CD4-positive, alpha-beta T cell treated with Interleukin-15 for 1 hour (primary cell): ENCODE measurements around the gene TIGD3.

Experiments used
- DNase-seq: peaks from one replicate; pipeline ENCODE4 v3.0.0-alpha.2; 2020

Gene TIGD3

DNA sequence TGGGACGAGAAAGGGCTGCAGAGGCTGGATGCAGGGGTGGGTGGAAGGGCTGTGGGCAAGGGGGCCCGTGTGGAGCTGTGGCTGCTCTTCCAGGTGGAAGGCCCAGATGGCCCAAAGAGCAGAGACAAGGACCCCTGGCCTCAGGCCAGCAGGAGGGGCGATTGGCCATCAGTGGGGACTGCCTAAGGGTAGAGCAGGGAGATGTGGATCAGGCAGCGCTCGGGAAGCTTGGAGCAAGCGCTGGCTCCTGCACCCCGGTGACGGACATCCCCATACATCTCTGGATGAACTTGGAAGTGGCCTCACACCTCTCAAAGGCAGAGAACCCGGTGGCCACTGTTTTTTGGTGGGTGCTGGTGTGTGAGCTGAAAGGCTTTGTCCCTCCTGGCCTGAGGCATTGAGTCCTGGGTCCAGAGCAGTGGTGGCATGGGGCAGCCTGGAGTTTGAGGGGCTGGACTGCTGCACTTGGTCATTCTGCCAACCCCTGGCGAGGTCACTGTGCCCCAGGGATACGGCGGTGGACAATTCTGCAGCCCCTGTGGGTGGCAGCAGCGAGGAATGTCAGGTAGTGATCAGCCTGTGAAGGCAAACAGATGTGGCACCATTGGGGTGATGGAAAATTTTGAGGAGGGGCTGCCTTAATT lies 37.8 kb downstream of the TIGD3 start:
- no peak for DNase-seq

DNA sequence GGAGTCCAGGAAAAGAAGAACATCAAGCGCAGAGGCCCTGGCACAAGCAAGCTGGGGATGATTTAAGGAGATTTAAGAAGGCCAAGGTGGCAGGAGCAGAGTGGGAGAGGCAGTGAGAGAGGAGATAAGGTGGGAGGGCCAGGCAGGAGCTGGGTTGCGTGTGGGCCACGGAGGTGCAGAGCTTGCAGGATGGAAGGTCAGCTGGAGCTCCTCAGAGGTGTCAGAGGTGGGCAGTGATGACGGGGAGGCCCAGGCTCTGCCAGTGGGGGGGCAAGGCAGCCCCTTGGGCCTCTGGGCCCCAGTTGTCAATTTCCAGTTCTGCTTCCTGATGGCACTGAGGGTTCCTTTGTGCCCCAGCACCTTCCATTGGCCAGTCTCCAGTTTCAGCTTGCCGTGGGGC lies 38.3 kb downstream of the TIGD3 start:
- DNase-seq: no peak

- DNase-seq: no peak
Measured at GRCh38 chr11:65393513-65394079, 39.0 kb downstream of the TIGD3 start.

- no peak for DNase-seq
Measured at GRCh38 chr11:65394125-65394536, 39.6 kb downstream of the TIGD3 start.

DNA sequence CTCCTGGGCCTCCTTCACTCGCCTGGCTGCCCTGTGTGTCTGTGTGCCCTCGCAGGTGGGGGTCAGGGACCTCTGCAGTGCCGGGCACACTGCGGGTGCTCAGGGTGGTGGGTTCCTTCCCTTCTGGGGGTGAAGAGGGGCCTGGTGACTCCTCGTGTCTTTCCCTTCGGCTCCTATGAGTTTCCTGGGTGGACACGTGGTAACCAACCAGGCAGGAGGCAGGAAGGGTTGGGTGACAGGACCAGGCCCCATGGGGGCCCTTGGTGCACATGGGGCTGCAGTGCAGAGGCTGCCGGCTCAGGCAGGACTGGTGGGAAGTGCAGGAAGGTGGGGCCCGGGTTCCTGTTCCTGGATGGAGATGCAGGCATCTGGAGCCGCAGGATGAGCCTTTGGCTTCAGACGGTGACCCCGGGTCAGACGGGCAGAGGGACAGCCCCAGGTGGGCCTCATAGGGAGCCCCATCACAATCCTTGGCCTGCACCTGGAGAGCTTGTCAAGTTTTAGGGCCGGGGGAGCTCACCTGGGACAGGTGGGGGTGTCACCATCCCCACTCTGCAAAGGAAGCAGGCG lies 41.5 kb downstream of the TIGD3 start:
- no peak for DNase-seq

DNA sequence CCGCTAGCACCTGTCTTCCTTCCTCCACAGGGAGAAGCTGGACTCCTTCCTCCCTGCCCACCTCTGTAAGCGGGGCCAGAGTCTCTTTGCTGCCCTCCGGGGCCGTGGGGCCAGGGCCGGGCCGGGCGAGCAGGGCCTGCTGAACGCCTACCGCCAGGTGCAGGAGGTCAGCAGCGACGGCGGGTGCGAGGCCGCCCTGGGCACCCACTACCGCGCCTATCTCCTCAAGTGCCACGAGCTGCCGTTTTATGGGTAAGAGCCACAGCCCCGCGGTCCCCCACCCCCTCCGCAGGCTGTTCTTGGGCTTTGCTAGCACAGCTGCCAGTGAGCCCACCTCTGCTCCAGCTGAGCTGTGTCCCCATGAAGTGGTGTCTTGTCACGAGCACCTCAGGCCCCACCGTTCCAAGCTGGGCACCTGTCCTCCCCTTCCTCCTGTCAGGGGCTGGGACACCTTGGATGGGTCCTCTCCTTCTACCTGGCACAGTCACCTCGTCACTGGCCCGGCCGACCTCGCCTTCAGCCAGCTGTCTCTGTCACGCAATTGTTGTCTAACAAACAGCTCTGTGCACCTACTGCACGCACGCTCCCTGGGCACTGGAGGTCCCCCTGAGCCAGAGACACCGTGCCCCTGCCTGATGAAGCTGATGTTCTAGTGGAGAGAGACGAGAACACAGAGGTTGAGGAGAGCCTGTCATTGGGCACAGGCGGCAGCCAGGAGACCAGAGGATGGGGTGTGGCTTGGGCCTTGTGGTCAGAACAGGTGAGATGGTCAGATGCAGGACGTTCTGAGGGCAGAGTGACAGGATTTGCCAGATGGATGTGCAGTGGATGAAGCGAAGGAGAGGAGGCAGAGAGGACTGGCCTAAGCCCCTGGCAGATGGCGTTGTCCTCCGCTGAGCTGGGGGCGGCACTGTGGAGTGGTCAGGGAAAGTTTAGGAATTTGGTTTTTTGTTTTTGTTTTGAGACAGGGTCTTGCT lies 42.5 kb downstream of the TIGD3 start:
- DNase-seq: no peak

DNA sequence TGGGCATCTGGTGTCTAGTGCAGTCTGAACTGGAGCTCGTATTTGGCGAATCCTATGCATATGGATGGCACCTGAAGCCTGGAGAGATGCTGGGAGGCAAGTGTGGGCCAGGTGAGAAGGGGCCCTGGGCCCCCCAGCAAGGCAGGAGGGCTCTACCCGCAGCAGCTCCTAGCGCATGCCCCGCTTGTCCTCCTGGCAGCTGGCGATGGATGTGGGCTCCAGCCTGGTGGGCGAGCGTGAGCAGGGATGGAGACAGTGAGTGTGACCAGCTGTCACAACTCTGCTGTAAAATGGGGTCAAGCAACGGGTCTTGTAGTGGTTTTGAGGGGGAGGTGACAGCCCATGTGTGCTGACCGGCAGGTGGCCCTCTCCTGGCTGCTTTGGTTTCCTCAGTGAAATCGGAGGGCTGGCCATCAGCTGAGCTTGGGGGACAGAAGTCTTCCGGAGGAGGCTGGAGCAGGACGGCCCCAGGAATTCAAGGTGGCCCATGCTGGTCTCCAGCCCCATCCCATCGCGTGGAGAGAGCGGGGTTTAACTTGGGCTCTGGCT lies 43.9 kb downstream of the TIGD3 start:
- DNase-seq: no peak

DNA sequence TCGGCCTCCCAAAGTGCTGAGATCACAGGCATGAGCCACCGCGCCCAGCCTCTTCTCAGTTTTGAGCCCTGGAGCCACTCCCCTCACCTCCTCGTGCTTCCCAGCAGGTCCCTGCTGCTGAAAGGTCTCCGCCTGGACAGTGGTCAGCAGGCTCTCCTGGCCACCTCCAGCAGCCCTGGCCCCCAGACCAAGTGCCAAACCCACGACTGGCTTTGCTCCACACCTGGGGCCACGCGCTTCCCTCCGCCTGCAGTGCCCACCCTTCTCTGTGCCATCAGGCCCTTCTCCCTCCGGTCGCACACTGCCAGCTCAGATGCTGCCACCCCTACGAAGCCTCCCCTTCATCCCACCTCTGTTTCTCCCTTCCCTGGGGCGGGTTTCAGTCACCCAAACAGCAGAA lies 44.7 kb downstream of the TIGD3 start:
- DNase-seq: no peak

GRCh38 chr11:65399845-65400244 lies 45.3 kb downstream of the TIGD3 start:
- no peak for DNase-seq

DNA sequence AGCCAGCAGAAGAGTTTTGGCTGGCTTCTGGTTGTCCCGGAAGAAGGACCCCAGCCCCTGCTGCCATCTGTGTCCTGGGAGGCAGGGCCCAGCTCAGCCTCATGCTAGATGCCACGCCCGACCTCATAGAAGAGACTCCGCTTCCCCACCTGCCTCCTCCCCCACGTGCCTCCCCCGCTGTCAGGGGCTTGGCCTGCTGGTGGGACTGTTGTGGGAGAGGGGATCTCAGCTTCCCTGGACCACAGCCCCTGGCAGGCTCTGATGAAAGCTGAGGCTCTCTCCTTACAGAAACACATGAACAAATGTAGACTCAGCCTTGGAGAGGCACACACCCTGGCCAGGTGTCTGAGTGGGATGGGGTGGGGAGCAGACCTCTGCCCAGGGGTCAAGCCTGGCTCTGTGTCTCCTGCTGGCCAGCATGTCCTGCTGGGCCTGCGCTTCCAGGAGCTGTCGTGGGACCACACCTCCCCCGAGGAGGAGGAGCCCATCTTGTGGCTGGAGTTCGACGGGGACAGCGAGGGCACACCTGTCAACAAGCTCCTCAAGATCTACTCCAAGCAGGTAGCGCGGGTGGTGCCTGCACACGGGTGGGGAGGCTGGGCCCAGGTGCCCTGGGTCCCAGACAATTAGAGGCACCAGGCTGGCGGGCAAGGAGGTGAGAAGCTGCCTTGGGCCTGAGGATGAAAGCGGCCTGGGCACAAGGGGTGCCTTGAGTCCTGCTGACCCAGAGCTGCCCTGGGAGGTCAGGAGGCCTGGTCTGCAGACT lies 45.9 kb downstream of the TIGD3 start:
- no peak for DNase-seq

- no peak for DNase-seq
Measured at GRCh38 chr11:65401073-65401802, 46.7 kb downstream of the TIGD3 start.

DNA sequence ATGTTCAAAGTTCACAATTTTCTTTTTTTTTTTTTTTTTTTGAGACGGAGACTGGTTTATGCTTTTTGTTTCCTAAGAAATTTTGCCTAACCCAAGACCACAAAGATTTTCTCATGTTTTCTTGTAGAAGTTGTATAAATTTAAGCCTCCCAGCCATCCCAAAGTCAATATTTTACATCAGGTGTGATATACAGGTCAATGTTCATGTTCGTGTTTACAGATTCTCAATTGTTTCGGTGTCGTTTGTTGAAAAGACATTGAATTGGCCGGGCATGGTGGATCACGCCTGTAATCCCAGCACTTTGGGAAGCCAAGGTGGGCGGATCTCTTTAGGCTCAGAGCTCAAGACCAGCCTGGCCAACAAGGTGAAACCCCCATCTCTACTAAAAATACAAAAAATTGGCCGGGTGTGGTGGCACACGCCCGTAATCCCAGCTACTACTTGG lies 47.3 kb downstream of the TIGD3 start:
- DNase-seq: no peak

DNA sequence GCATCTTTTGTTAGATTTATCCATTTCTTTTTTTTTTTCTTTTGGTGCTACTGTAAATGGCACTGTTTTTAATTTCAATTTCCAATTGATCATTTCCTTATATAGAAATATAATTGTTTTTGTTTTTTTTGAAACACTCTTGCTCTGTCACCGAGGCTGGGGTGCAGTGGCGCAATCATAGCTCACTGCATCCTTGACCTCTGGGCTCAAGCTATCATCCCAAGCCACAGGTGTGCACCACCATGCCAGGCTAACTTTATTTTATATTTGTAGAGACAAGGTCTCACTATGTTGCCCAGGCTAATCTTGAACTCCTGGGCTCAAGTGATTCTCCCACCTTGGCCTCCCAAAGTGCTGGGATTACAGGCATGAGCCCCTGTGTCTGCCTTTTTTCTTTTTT lies 48.2 kb downstream of the TIGD3 start:
- DNase-seq: no peak

GRCh38 chr11:65403607-65404121 lies 49.1 kb downstream of the TIGD3 start:
- peak; percentile 62 for DNase-seq

- DNase-seq: no peak
Measured at GRCh38 chr11:65404210-65404609, 49.7 kb downstream of the TIGD3 start.

- no peak for DNase-seq
Measured at GRCh38 chr11:65404638-65405339, 50.2 kb downstream of the TIGD3 start.
